SK-N-SH (cell line): ENCODE measurements around the gene TMEM256. TPM values are rescaled to one million over a fixed set of nuclear protein-coding genes. Genes with fewer than 3 reads are reported as not detected.

ENCODE experiments used
- CTCF ChIA-PET: fragments of 300-600, 350-600 bp; formaldehyde crosslinking; extraction: SDS; loops from one replicate; lab custom pipeline; 2021; lab: Yijun Ruan, JAX
- POLR2A ChIA-PET: fragments of 350-600 bp; sonication (Branson Sonifier 250); formaldehyde crosslinking; extraction: SDS; loops from one replicate; lab custom pipeline; 2020; ENCODE audit warnings: antibody characterized with exemption, inconsistent platforms; lab: Yijun Ruan, JAX
- DNase-seq: peaks from one replicate; pipeline ENCODE4 v3.0.0; 2012
- H2AFZ ChIP-seq: fragments of 200-600 bp; sonication (generic); 2 replicates; pipeline ENCODE4 v1.8.1; 2016; ENCODE audit warnings: antibody characterized with exemption, mild to moderate bottlenecking, low read depth
- H3F3A ChIP-seq: fragments of 200-600 bp; sonication (generic); replicated peaks from 2 replicates; pipeline ENCODE3; 2016; ENCODE audit warnings: antibody characterized with exemption, mild to moderate bottlenecking; ENCODE audit not compliant: insufficient read depth
- H3K27ac ChIP-seq, 2 experiments: fragments of 200-500 bp in 1 of 2; fragments of 200-600 bp in 1 of 2; sonication (Bioruptor generic) in 1 of 2; sonication (generic), shearing (Covaris generic) in 1 of 2; 2 replicates each; pipeline versions ENCODE4 v1.5.1 to v1.6.1; 2014 to 2016; ENCODE audit warnings: low read depth in 2 of 2, inconsistent platforms in 1 of 2, low read length in 1 of 2, mild to moderate bottlenecking in 1 of 2, mixed read lengths in 1 of 2
- H3K27me3 ChIP-seq: fragments of 200-600 bp; sonication (generic), shearing (Covaris generic); 2 replicates; pipeline ENCODE4 v1.6.1; 2016; ENCODE audit warnings: mixed run types; ENCODE audit not compliant: insufficient read depth
- H3K36me3 ChIP-seq, 2 experiments: fragments of 200-500 bp in 1 of 2; fragments of 200-600 bp in 1 of 2; sonication (Bioruptor generic) in 1 of 2; sonication (generic) in 1 of 2; replicated peaks in 1 of 2; 2 replicates each; pipeline versions ENCODE3 to v1.5.1; 2014 to 2016; ENCODE audit warnings: low read length in 1 of 2, mild to moderate bottlenecking in 1 of 2; ENCODE audit not compliant: insufficient read depth in 2 of 2, control insufficient read depth in 1 of 2
- H3K4me1 ChIP-seq, 2 experiments: fragments of 200-500 bp in 1 of 2; fragments of 200-600 bp in 1 of 2; sonication (Bioruptor generic) in 1 of 2; sonication (generic), shearing (Covaris generic) in 1 of 2; 2 replicates each; pipeline versions ENCODE4 v1.5.1 to v1.6.1; 2014 to 2016; ENCODE audit warnings: low read depth in 1 of 2, low read length in 1 of 2, mixed run types in 1 of 2; ENCODE audit not compliant: insufficient read depth in 2 of 2, control insufficient read depth in 1 of 2
- H3K4me2 ChIP-seq: fragments of 200-600 bp; sonication (generic), shearing (Covaris generic); 2 replicates; pipeline ENCODE4 v1.6.1; 2017; ENCODE audit warnings: mixed run types
- H3K4me3 ChIP-seq, 2 experiments: fragments of 200-500 bp in 1 of 2; fragments of 200-600 bp in 1 of 2; sonication (Bioruptor generic) in 1 of 2; sonication (generic), shearing (Covaris generic) in 1 of 2; 2 replicates each; pipeline versions ENCODE4 v1.5.1 to v1.8.1; 2014 to 2016; ENCODE audit warnings: low read depth in 2 of 2, inconsistent platforms in 1 of 2, low read length in 1 of 2, mild to moderate bottlenecking in 1 of 2, mixed read lengths in 1 of 2, moderate library complexity in 1 of 2
- H3K79me2 ChIP-seq: fragments of 200-600 bp; sonication (generic); 2 replicates; pipeline ENCODE4 v1.8.1; 2017; ENCODE audit warnings: mild to moderate bottlenecking; ENCODE audit not compliant: insufficient read depth
- H3K9ac ChIP-seq: fragments of 200-600 bp; sonication (generic); 2 replicates; pipeline ENCODE4 v1.6.1; 2017; ENCODE audit warnings: mixed run types
- H3K9me2 ChIP-seq: fragments of 200-600 bp; sonication (generic); 2 replicates; pipeline ENCODE4 v1.6.1; 2017; ENCODE audit warnings: mixed run types
- H3K9me3 ChIP-seq: fragments of 200-600 bp; sonication (generic); 2 replicates; pipeline ENCODE4 v1.6.1; 2017; ENCODE audit warnings: mixed run types, mild to moderate bottlenecking, moderate library complexity
- H4K20me1 ChIP-seq: fragments of 200-600 bp; sonication (generic); 2 replicates; pipeline ENCODE4 v1.6.1; 2017; ENCODE audit warnings: mild to moderate bottlenecking, mixed run types; ENCODE audit not compliant: insufficient read depth
- CTCF ChIP-seq: fragments of 200-600 bp; sonication (generic); IDR thresholded peaks from 2 replicates; pipeline ENCODE4 v1.6.1; 2017; ENCODE audit warnings: antibody characterized with exemption, mild to moderate bottlenecking, moderate library complexity
- ELF1 ChIP-seq: IDR thresholded peaks from 2 replicates; pipeline ENCODE4 v1.4.0; 2012
- EP300 ChIP-seq, 2 experiments: IDR thresholded peaks; 2 replicates each; pipeline versions ENCODE4 v1.4.0 to v1.6.1; 2012; ENCODE audit warnings: borderline replicate concordance in 1 of 2, low read depth in 1 of 2, low read length in 1 of 2
- FOSL2 ChIP-seq: IDR thresholded peaks from 2 replicates; pipeline ENCODE4 v1.4.0; 2012; ENCODE audit warnings: low read depth, mild to moderate bottlenecking, moderate library complexity, borderline replicate concordance
- FOXM1 ChIP-seq: IDR thresholded peaks from 2 replicates; pipeline ENCODE4 v1.4.0; 2012; ENCODE audit warnings: low read depth, mild to moderate bottlenecking
- MAX ChIP-seq: IDR thresholded peaks from 2 replicates; pipeline ENCODE4 v1.4.0; 2012; ENCODE audit warnings: low read depth
- NRF1 ChIP-seq: IDR thresholded peaks from 2 replicates; pipeline ENCODE4 v1.6.1; 2012; ENCODE audit warnings: low read depth, mild to moderate bottlenecking, low read length
- PBX3 ChIP-seq: IDR thresholded peaks from 2 replicates; pipeline ENCODE4; 2012
- SIN3A ChIP-seq: IDR thresholded peaks from 2 replicates; pipeline ENCODE4 v1.6.1; 2012; ENCODE audit warnings: low read depth, mild to moderate bottlenecking, low read length, moderate library complexity, borderline replicate concordance
- SMC3 ChIP-seq: IDR thresholded peaks from 2 replicates; pipeline ENCODE4 v1.6.1; 2012; ENCODE audit warnings: low read depth, low read length, improper control_type of control experiment
- TAF1 ChIP-seq: IDR thresholded peaks from 2 replicates; pipeline ENCODE4 v1.6.1; 2012; ENCODE audit warnings: low read depth, mild to moderate bottlenecking, low read length, moderate library complexity, borderline replicate concordance
- USF1 ChIP-seq: IDR thresholded peaks from 2 replicates; pipeline ENCODE4 v1.4.0; 2012; ENCODE audit warnings: low read depth, borderline replicate concordance
- WGBS: methylation state at CpG from one replicate; pipeline ENCODE4 v1.1.6; 2017; ENCODE audit warnings: low lambda C conversion rate; 5-methylcytosine and 5-hydroxymethylcytosine counted together
- polyA plus RNA-seq, 3 experiments: library from polyadenylated mRNA; depleted of rRNA; stranded (reverse); fragments of >200 nt; gene quantifications; 2 replicates each; pipeline ENCODE4 v1.2.3, GENCODE V29; 2012
- TF ChIP-seq, protein P1 (sequence below): IDR thresholded peaks from 2 replicates; pipeline ENCODE4 v1.6.1; 2012; ENCODE audit warnings: mild to moderate bottlenecking, low read depth, low read length, moderate library complexity

TMEM256 gene
- polyA plus RNA-seq, 1 of the 3 experiments (the other 2 are of a cell fraction) = 213 TPM

- Histone ChIP-seq H3F3A (peaks cover 16% of the 10 kb centered on the region), H3K9ac (peak overlapping the region; percentile 94), H3K27ac (peak overlapping the region; percentile 76 to 88), H3K4me3 (peak overlapping the region; percentile 78 to 91), H3K36me3 (peaks cover 13 to 18% of the 10 kb centered on the region in 2 experiments)
- peak; percentile 89 for DNase-seq
- POLR2A ChIA-PET = interaction anchor here (0.7 to 1.5 kb wide), 9 partner anchors 11 to 228 kb away, joined by 3 to 13 read pairs (median 4); partner anchors contain the start of genes FGF11, MPDU1, NEURL4 and PLSCR3
- 0 out of 2 replicates have a peak, but pooled peaks have one; percentile 13 for TF ChIP-seq SIN3A
- 0 out of 4 replicates have a peak, but pooled peaks of 1 of the 2 experiments have one; percentile 0 for TF ChIP-seq EP300 (IDR thresholded peaks at IDR 0.05; ENCODE audit: borderline replicate concordance in 1 of 2, low read depth in 1 of 2, low read length in 1 of 2)
- TF ChIP-seq NRF1 = peak; percentile 29; the same call in 1 of the 2 replicates
- no peak for TF ChIP-seq USF1
- 0 out of 2 replicates have a peak, but pooled peaks have one; percentile 64 for TF ChIP-seq TAF1
- TF ChIP-seq, all 33 proteins: peak for 4
- 1% methylated on average over 31 of the region's 65 CpGs for WGBS
- Histone ChIP-seq H3K4me1 (peaks cover 5 to 21% of the 10 kb centered on the region in 2 experiments; a peak in 2 of 4 replicates), H2AFZ (peak overlapping the region; percentile 66), H4K20me1 (peaks cover 11% of the 10 kb centered on the region; the same call in 1 of the 2 replicates), H3K9me2 (no peaks in the 10 kb centered on the region), H3K9me3 (no peaks in the 10 kb centered on the region), H3K27me3 (no peaks in the 10 kb centered on the region), H3K4me2 (peak overlapping the region; percentile 100), H3K79me2 (peaks cover 49% of the 10 kb centered on the region)
- CTCF ChIA-PET = interaction anchor here (0.6 to 4.9 kb wide), 6 partner anchors 10 to 263 kb away, joined by 3 to 28 read pairs (median 4); partner anchors contain the start of gene TMEM95
These were observed 946 bp upstream of the TMEM256 start for GRCh38 chr17:7404737-7405349.

GRCh38 chr17:7403727-7403976, 245 bp downstream of the TMEM256 start:
- Histone ChIP-seq H3K4me1 (peaks cover 5 to 21% of the 10 kb centered on the region in 2 experiments; a peak in 2 of 4 replicates), H3K27ac (peak overlapping the region; percentile 76 to 91), H3K79me2 (peaks cover 49% of the 10 kb centered on the region), H3K9me3 (no peaks in the 10 kb centered on the region), H3K4me3 (peak overlapping the region; percentile 66 to 91), H3K9ac (peak overlapping the region; percentile 68), H3K27me3 (no peaks in the 10 kb centered on the region)
- POLR2A ChIA-PET = interaction anchor here (0.7 to 1.5 kb wide), 12 partner anchors 9 to 789 kb away, joined by 3 to 13 read pairs (median 4); partner anchors contain the start of genes FGF11, MPDU1, NEURL4 and PLSCR3
- CTCF ChIA-PET = interaction anchor here (0.6 to 2.6 kb wide), 7 partner anchors 11 to 157 kb away, joined by 3 to 19 read pairs (median 3); partner anchors contain the start of gene SENP3
- TF ChIP-seq PBX3 (0 out of 2 replicates have a peak, but pooled peaks have one; percentile 13), FOXM1 (no peak), CTCF (no peak), SMC3 (no peak), ELF1 (no peak; the same call in 1 of the 2 replicates), MAX (0 out of 2 replicates have a peak, but pooled peaks have one; percentile 7), FOSL2 (no peak)
- TF ChIP-seq, protein P1, sequence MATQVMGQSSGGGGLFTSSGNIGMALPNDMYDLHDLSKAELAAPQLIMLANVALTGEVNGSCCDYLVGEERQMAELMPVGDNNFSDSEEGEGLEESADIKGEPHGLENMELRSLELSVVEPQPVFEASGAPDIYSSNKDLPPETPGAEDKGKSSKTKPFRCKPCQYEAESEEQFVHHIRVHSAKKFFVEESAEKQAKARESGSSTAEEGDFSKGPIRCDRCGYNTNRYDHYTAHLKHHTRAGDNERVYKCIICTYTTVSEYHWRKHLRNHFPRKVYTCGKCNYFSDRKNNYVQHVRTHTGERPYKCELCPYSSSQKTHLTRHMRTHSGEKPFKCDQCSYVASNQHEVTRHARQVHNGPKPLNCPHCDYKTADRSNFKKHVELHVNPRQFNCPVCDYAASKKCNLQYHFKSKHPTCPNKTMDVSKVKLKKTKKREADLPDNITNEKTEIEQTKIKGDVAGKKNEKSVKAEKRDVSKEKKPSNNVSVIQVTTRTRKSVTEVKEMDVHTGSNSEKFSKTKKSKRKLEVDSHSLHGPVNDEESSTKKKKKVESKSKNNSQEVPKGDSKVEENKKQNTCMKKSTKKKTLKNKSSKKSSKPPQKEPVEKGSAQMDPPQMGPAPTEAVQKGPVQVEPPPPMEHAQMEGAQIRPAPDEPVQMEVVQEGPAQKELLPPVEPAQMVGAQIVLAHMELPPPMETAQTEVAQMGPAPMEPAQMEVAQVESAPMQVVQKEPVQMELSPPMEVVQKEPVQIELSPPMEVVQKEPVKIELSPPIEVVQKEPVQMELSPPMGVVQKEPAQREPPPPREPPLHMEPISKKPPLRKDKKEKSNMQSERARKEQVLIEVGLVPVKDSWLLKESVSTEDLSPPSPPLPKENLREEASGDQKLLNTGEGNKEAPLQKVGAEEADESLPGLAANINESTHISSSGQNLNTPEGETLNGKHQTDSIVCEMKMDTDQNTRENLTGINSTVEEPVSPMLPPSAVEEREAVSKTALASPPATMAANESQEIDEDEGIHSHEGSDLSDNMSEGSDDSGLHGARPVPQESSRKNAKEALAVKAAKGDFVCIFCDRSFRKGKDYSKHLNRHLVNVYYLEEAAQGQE = no peak
- TF ChIP-seq, all 33 proteins: peak for 2
- Histone ChIP-seq H3K9me2 (no peaks in the 10 kb centered on the region), H2AFZ (peak overlapping the region; percentile 85; the same call in 1 of the 2 replicates), H4K20me1 (peaks cover 11% of the 10 kb centered on the region; the same call in 1 of the 2 replicates), H3K36me3 (peaks cover 3 to 10% of the 10 kb centered on the region in 2 experiments), H3K4me2 (peak overlapping the region; percentile 99), H3F3A (peaks cover 23% of the 10 kb centered on the region)
- DNase-seq = peak; percentile 86
- WGBS = 0% methylated on average over 9 of the region's 13 CpGs
